ENCODE results near the gene TOX2.

Gene TOX2

GRCh38 chr20:43987018-43987417 is 72.4 kb downstream of the TOX2 start:
- no peak overlapping the region for H3K4me3 ChIP-seq (ENCODE audit: low read depth, low read length)
- no peak for DNase-seq (ENCODE audit: low read depth)
- TF ChIP-seq MYC (IDR thresholded peaks at IDR 0.05; ENCODE audit: low read depth, low read length), result no peak
- no peak for TF ChIP-seq MAX (IDR thresholded peaks at IDR 0.05; ENCODE audit: low read depth, low read length)
- TF ChIP-seq CTCF (IDR thresholded peaks at IDR 0.05; ENCODE audit: low read depth, low read length), result no peak

GRCh38 chr20:43987531-43987930 is 72.9 kb downstream of the TOX2 start:
- no peak overlapping the region for H3K4me3 ChIP-seq (ENCODE audit: low read depth, low read length)
- DNase-seq (ENCODE audit: low read depth), result no peak
- TF ChIP-seq CTCF (IDR thresholded peaks at IDR 0.05; ENCODE audit: low read depth, low read length), result no peak
- TF ChIP-seq MAX (IDR thresholded peaks at IDR 0.05; ENCODE audit: low read depth, low read length), result no peak
- no peak for TF ChIP-seq POLR2A (IDR thresholded peaks at IDR 0.05; ENCODE audit: extremely low read depth, insufficient read length)
- no peak for TF ChIP-seq MYC (IDR thresholded peaks at IDR 0.05; ENCODE audit: low read depth, low read length)

GRCh38 chr20:43988451-43988850 is 73.8 kb downstream of the TOX2 start:
- DNase-seq (ENCODE audit: low read depth), result no peak
- TF ChIP-seq MAX (IDR thresholded peaks at IDR 0.05; ENCODE audit: low read depth, low read length), result no peak
- no peak for TF ChIP-seq POLR2A (IDR thresholded peaks at IDR 0.05; ENCODE audit: extremely low read depth, insufficient read length)
- no peak for TF ChIP-seq CTCF (IDR thresholded peaks at IDR 0.05; ENCODE audit: low read depth, low read length)
- TF ChIP-seq MYC (IDR thresholded peaks at IDR 0.05; ENCODE audit: low read depth, low read length), result no peak
- H3K4me3 ChIP-seq (ENCODE audit: low read depth, low read length), result no peak overlapping the region

- DNase-seq (ENCODE audit: low read depth), result no peak
- TF ChIP-seq CTCF (IDR thresholded peaks at IDR 0.05; ENCODE audit: low read depth, low read length) (no peak), MYC (IDR thresholded peaks at IDR 0.05; ENCODE audit: low read depth, low read length) (no peak), MAX (IDR thresholded peaks at IDR 0.05; ENCODE audit: low read depth, low read length) (no peak), POLR2A (IDR thresholded peaks at IDR 0.05; ENCODE audit: extremely low read depth, insufficient read length) (no peak)
- no peak overlapping the region for H3K4me3 ChIP-seq (ENCODE audit: low read depth, low read length)
Observed at GRCh38 chr20:43988867-43989266, 74.2 kb downstream of the TOX2 start.

GRCh38 chr20:43991261-43991660 is 76.6 kb downstream of the TOX2 start:
- TF ChIP-seq MAX (IDR thresholded peaks at IDR 0.05; ENCODE audit: low read depth, low read length) (no peak), MYC (IDR thresholded peaks at IDR 0.05; ENCODE audit: low read depth, low read length) (no peak), CTCF (IDR thresholded peaks at IDR 0.05; ENCODE audit: low read depth, low read length) (no peak), POLR2A (IDR thresholded peaks at IDR 0.05; ENCODE audit: extremely low read depth, insufficient read length) (no peak)
- no peak for DNase-seq (ENCODE audit: low read depth)
- no peak overlapping the region for H3K4me3 ChIP-seq (ENCODE audit: low read depth, low read length)

- DNase-seq (ENCODE audit: low read depth), result no peak
- no peak overlapping the region for H3K4me3 ChIP-seq (ENCODE audit: low read depth, low read length)
- no peak for TF ChIP-seq CTCF (IDR thresholded peaks at IDR 0.05; ENCODE audit: low read depth, low read length)
- no peak for TF ChIP-seq POLR2A (IDR thresholded peaks at IDR 0.05; ENCODE audit: extremely low read depth, insufficient read length)
- no peak for TF ChIP-seq MAX (IDR thresholded peaks at IDR 0.05; ENCODE audit: low read depth, low read length)
- TF ChIP-seq MYC (IDR thresholded peaks at IDR 0.05; ENCODE audit: low read depth, low read length), result no peak
Observed at GRCh38 chr20:43991982-43992381, 77.3 kb downstream of the TOX2 start.
